ENCODE data around the gene TRMT11. TPM values are rescaled to one million over a fixed set of nuclear protein-coding genes. Genes with fewer than 3 reads are reported as not detected.

The TRMT11 gene
- total and polyA plus RNA-seq, 10 of the 15 experiments (the other 5 are each of a cell fraction or from before 2014, with no cell fraction given) = 34.0 to 81.1 (median 43.7) TPM

- intact Hi-C loops (cut with micrococcal nuclease; ENCODE audit: unreplicated experiment) (no loop called here), in situ Hi-C loops (cut with MboI) (no loop called here)
- CTCF ChIA-PET = no interaction called here
- Histone ChIP-seq H3K27me3 (replicated peaks in 1 of 2; ENCODE audit: control insufficient read depth in 2 of 2, insufficient read depth in 2 of 2, low read length in 1 of 2) (no peaks in the 10 kb centered on the region), H3K27ac (ENCODE audit: control insufficient read depth, insufficient read depth) (no peak overlapping the region), H3K4me1 (ENCODE audit: control insufficient read depth, insufficient read depth, low read length) (no peaks in the 10 kb centered on the region), H2AFZ (ENCODE audit: control insufficient read depth, low read depth, low read length) (no peak overlapping the region), H3K79me2 (ENCODE audit: control insufficient read depth, insufficient read depth, low read length) (no peaks in the 10 kb centered on the region), H3K9me3 (replicated peaks; ENCODE audit: control insufficient read depth, insufficient read depth, low read length) (no peaks in the 10 kb centered on the region; the same call in 2 of the 3 replicates), H3K36me3 (ENCODE audit: control insufficient read depth in 2 of 2, insufficient read depth in 2 of 2, low read length in 1 of 2) (peaks cover 2 to 12% of the 10 kb centered on the region in 2 experiments), H3K9ac (ENCODE audit: control insufficient read depth, insufficient read depth, low read length) (no peak overlapping the region), H4K20me1 (ENCODE audit: control insufficient read depth, insufficient read depth) (no peaks in the 10 kb centered on the region), H3K4me2 (ENCODE audit: control insufficient read depth, insufficient read depth) (no peak overlapping the region), H3K4me3 (no peak overlapping the region)
- RAD21 ChIA-PET (ENCODE audit: unreplicated experiment) = no interaction called here
- FAIRE-seq (no peak), DNase-seq (ENCODE audit: low read depth, low spot score) (no peak), ATAC-seq (no peak)
- SMC1A ChIA-PET (ENCODE audit: uncharacterized antibody, unreplicated experiment) = interaction anchor here (0.8 kb wide), 1 partner anchor 13 kb away, joined by 3 read pairs; no protein-coding TSS in a partner anchor
- TF ChIP-seq MYC (IDR thresholded peaks at IDR 0.05; ENCODE audit: insufficient read depth, insufficient read length, insufficient replicate concordance, low read length, severe bottlenecking) (no peak), FOXK2 (IDR thresholded peaks at IDR 0.05) (no peak), RUNX3 (IDR thresholded peaks at IDR 0.05; ENCODE audit: low read length) (no peak), SRF (IDR thresholded peaks at IDR 0.05; ENCODE audit: low read depth in 2 of 2, low read length in 2 of 2) (no peak), TCF12 (IDR thresholded peaks at IDR 0.05; ENCODE audit: low read depth, low read length) (no peak), POLR2AphosphoS5 (IDR thresholded peaks at IDR 0.05; ENCODE audit: low read length) (no peak), HSF1 (IDR thresholded peaks at IDR 0.05; ENCODE audit: low read depth, low read length) (no peak), SIN3A (IDR thresholded peaks at IDR 0.05; ENCODE audit: low read depth, low read length) (no peak), SREBF2 (IDR thresholded peaks at IDR 0.05; ENCODE audit: low read length) (no peak), BACH1 (IDR thresholded peaks at IDR 0.05; ENCODE audit: borderline replicate concordance) (no peak), BHLHE40 (IDR thresholded peaks at IDR 0.05; ENCODE audit: borderline replicate concordance in 1 of 2, low read depth in 2 of 2, low read length in 1 of 2) (no peak), POLR2A (IDR thresholded peaks at IDR 0.05; ENCODE audit: low read depth, low read length) (no peak), NR2C1 (IDR thresholded peaks at IDR 0.05) (no peak), POU2F2 (IDR thresholded peaks at IDR 0.05; ENCODE audit: borderline replicate concordance, low read depth, low read length) (no peak), TBL1XR1 (IDR thresholded peaks at IDR 0.05; ENCODE audit: low read depth, low read length) (no peak), HDAC6 (IDR thresholded peaks at IDR 0.05; ENCODE audit: unreplicated experiment) (no peak), TAF1 (IDR thresholded peaks at IDR 0.05; ENCODE audit: borderline replicate concordance, low read depth, low read length) (no peak), YY1 (IDR thresholded peaks at IDR 0.05; ENCODE audit: low read depth, low read length) (no peak)
- no TSS peak for BruUV-seq (replicated peaks)
- POLR2A ChIA-PET = no interaction called here
- WGBS (ENCODE audit: insufficient coverage, insufficient replicate concordance, low lambda C conversion rate, missing lambda C conversion rate) = 91% methylated on average over 1 of the region's 1 CpG
Measured at GRCh38 chr6:126042001-126042419, 55.7 kb downstream of the TRMT11 start.
